Activated CD4-positive, alpha-beta T cell treated with anti-CD3 and anti-CD28 coated beads, Interleukin-2, amount 50 U/mL, for 16 hours (primary cell): ENCODE measurements around the gene CREM.
"Not testable (repeated sequence)": the region's sequence is repeated elsewhere in the genome, so short reads cannot be mapped to it uniquely, and the experiment has no call there.

ENCODE experiments used
- DNase-seq: peaks from one replicate; pipeline ENCODE4 v3.0.0-alpha.2; 2020

Gene CREM

GRCh38 chr10:35126530-35127288, at the start of gene CREM:
Gene CREM (plus strand): TSS chr10:35126846. CDS start chr10:35137836, 10,990 bp downstream.
- peak; percentile 99 for DNase-seq

GRCh38 chr10:35079265-35079664, 47.4 kb upstream of the CREM start:
- no peak for DNase-seq

GRCh38 chr10:35079763-35080162, 46.9 kb upstream of the CREM start:
- no peak for DNase-seq

- DNase-seq: not testable (repeated sequence)
Observed at GRCh38 chr10:35080261-35080660, 46.4 kb upstream of the CREM start.

- DNase-seq: no peak
Observed at GRCh38 chr10:35083242-35083641, 43.4 kb upstream of the CREM start.

- peak; percentile 11 for DNase-seq
Observed at GRCh38 chr10:35089611-35090161, 37.0 kb upstream of the CREM start.

- peak; percentile 93 for DNase-seq
Observed at GRCh38 chr10:35090162-35090954, 36.3 kb upstream of the CREM start, which contains the start of gene CUL2. Gene CUL2 (minus strand): TSS chr10:35090341. CDS start chr10:35071317, 19,024 bp downstream.

- DNase-seq: no peak
Observed at GRCh38 chr10:35091994-35092790, 34.5 kb upstream of the CREM start.

- DNase-seq: no peak
Observed at GRCh38 chr10:35092851-35093250, 33.8 kb upstream of the CREM start.

- DNase-seq: no peak
Observed at GRCh38 chr10:35096312-35096711, 30.3 kb upstream of the CREM start.

- DNase-seq: no peak
Observed at GRCh38 chr10:35097510-35097909, 29.1 kb upstream of the CREM start.

GRCh38 chr10:35103882-35104281, 22.8 kb upstream of the CREM start:
- DNase-seq: no peak

GRCh38 chr10:35112571-35112970, 14.1 kb upstream of the CREM start:
- DNase-seq: no peak

GRCh38 chr10:35119378-35119777, 7.3 kb upstream of the CREM start:
- no peak for DNase-seq

- DNase-seq: no peak
Observed at GRCh38 chr10:35124540-35124939, 2.1 kb upstream of the CREM start.

GRCh38 chr10:35126062-35126529, 550 bp upstream of the CREM start:
- no peak for DNase-seq

- DNase-seq: peak; percentile 71
Observed at GRCh38 chr10:35127289-35127891, 744 bp downstream of the CREM start.

GRCh38 chr10:35129185-35129674, 2.6 kb downstream of the CREM start:
- no peak for DNase-seq

GRCh38 chr10:35130663-35131062, 4.0 kb downstream of the CREM start:
- no peak for DNase-seq

GRCh38 chr10:35132727-35133126, 6.1 kb downstream of the CREM start:
- no peak for DNase-seq

GRCh38 chr10:35133586-35133985, 6.9 kb downstream of the CREM start:
- DNase-seq: peak; percentile 67

GRCh38 chr10:35135861-35136260, 9.2 kb downstream of the CREM start:
- DNase-seq: peak; percentile 48
